ENCODE results near the gene EPHB1.

Gene EPHB1

GRCh38 chr3:134766290-134766689 lies 28.8 kb upstream of the EPHB1 start:
- TF ChIP-seq GATA3 (IDR thresholded peaks at IDR 0.05; ENCODE audit: low read depth, low read length) (no peak), GATA2 (IDR thresholded peaks at IDR 0.05; ENCODE audit: low read depth, low read length) (no peak)

- TF ChIP-seq GATA2 (IDR thresholded peaks at IDR 0.05; ENCODE audit: low read depth, low read length) (no peak), GATA3 (IDR thresholded peaks at IDR 0.05; ENCODE audit: low read depth, low read length) (no peak)
Observed at GRCh38 chr3:134768116-134768515, 26.9 kb upstream of the EPHB1 start.

- TF ChIP-seq GATA2 (IDR thresholded peaks at IDR 0.05; ENCODE audit: low read depth, low read length) (no peak), GATA3 (IDR thresholded peaks at IDR 0.05; ENCODE audit: low read depth, low read length) (no peak)
Observed at GRCh38 chr3:134768837-134769236, 26.2 kb upstream of the EPHB1 start.

GRCh38 chr3:134769287-134769868 lies 25.7 kb upstream of the EPHB1 start:
- TF ChIP-seq GATA3 (IDR thresholded peaks at IDR 0.05; ENCODE audit: low read depth, low read length) (no peak), GATA2 (IDR thresholded peaks at IDR 0.05; ENCODE audit: low read depth, low read length) (no peak)

GRCh38 chr3:134772011-134772410 lies 23.0 kb upstream of the EPHB1 start:
- TF ChIP-seq GATA2 (IDR thresholded peaks at IDR 0.05; ENCODE audit: low read depth, low read length) (no peak), GATA3 (IDR thresholded peaks at IDR 0.05; ENCODE audit: low read depth, low read length) (no peak)

GRCh38 chr3:134772591-134772990 lies 22.5 kb upstream of the EPHB1 start:
- TF ChIP-seq GATA3 (IDR thresholded peaks at IDR 0.05; ENCODE audit: low read depth, low read length) (no peak), GATA2 (IDR thresholded peaks at IDR 0.05; ENCODE audit: low read depth, low read length) (no peak)

GRCh38 chr3:134775831-134776230 lies 19.2 kb upstream of the EPHB1 start:
- TF ChIP-seq GATA2 (IDR thresholded peaks at IDR 0.05; ENCODE audit: low read depth, low read length) = no peak
- TF ChIP-seq GATA3 (IDR thresholded peaks at IDR 0.05; ENCODE audit: low read depth, low read length) = no peak

- no peak for TF ChIP-seq GATA3 (IDR thresholded peaks at IDR 0.05; ENCODE audit: low read depth, low read length)
- no peak for TF ChIP-seq GATA2 (IDR thresholded peaks at IDR 0.05; ENCODE audit: low read depth, low read length)
Observed at GRCh38 chr3:134776518-134776917, 18.5 kb upstream of the EPHB1 start.

GRCh38 chr3:134777341-134777740 lies 17.7 kb upstream of the EPHB1 start:
- TF ChIP-seq GATA3 (IDR thresholded peaks at IDR 0.05; ENCODE audit: low read depth, low read length) = no peak
- no peak for TF ChIP-seq GATA2 (IDR thresholded peaks at IDR 0.05; ENCODE audit: low read depth, low read length)

GRCh38 chr3:134790065-134790464 lies 5.0 kb upstream of the EPHB1 start:
- TF ChIP-seq GATA2 (IDR thresholded peaks at IDR 0.05; ENCODE audit: low read depth, low read length) (no peak), GATA3 (IDR thresholded peaks at IDR 0.05; ENCODE audit: low read depth, low read length) (no peak)

GRCh38 chr3:134791992-134792391 lies 3.1 kb upstream of the EPHB1 start:
- TF ChIP-seq GATA3 (IDR thresholded peaks at IDR 0.05; ENCODE audit: low read depth, low read length) (no peak), GATA2 (IDR thresholded peaks at IDR 0.05; ENCODE audit: low read depth, low read length) (no peak)

GRCh38 chr3:134792700-134793099 lies 2.4 kb upstream of the EPHB1 start:
- TF ChIP-seq GATA2 (IDR thresholded peaks at IDR 0.05; ENCODE audit: low read depth, low read length) (no peak), GATA3 (IDR thresholded peaks at IDR 0.05; ENCODE audit: low read depth, low read length) (no peak)

GRCh38 chr3:134793562-134793961 lies 1.5 kb upstream of the EPHB1 start:
- TF ChIP-seq GATA2 (IDR thresholded peaks at IDR 0.05; ENCODE audit: low read depth, low read length) (no peak), GATA3 (IDR thresholded peaks at IDR 0.05; ENCODE audit: low read depth, low read length) (no peak)

- TF ChIP-seq GATA2 (IDR thresholded peaks at IDR 0.05; ENCODE audit: low read depth, low read length) = no peak
- TF ChIP-seq GATA3 (IDR thresholded peaks at IDR 0.05; ENCODE audit: low read depth, low read length) = no peak
Observed at GRCh38 chr3:134794323-134794722, 737 bp upstream of the EPHB1 start.

GRCh38 chr3:134795746-134796280 lies 753 bp downstream of the EPHB1 start:
- TF ChIP-seq GATA3 (IDR thresholded peaks at IDR 0.05; ENCODE audit: low read depth, low read length) (no peak), GATA2 (IDR thresholded peaks at IDR 0.05; ENCODE audit: low read depth, low read length) (no peak)

Data from SH-SY5Y (cell line).